Activated CD4-positive, alpha-beta memory T cell treated with anti-CD3 and anti-CD28 coated beads, Interleukin-2, amount 10 ng/mL, durations not matched to agents 7 days and 5 days (primary cell): Measurements from ENCODE around the gene TNRC18. TPM values are rescaled to one million over a fixed set of nuclear protein-coding genes. Genes with fewer than 3 reads are reported as not detected.

ENCODE experiments used
- CTCF ChIA-PET: fragments of 350-600 bp; sonication (Branson Sonifier 250); formaldehyde crosslinking; loops from one replicate; lab custom pipeline; 2021; ENCODE audit warnings: antibody characterized with exemption, inconsistent platforms; lab: Charles Lee
- POLR2A ChIA-PET: fragments of 350-600 bp; sonication (Branson Sonifier 250); formaldehyde crosslinking; loops from one replicate; lab custom pipeline; 2021; ENCODE audit warnings: antibody characterized with exemption; lab: Charles Lee
- DNase-seq: peaks from one replicate; pipeline ENCODE4 v3.0.0-alpha.2; 2020
- H3K27ac Mint-ChIP-seq: one replicate; pipeline ENCODE4 v1.8.0; 2021; ENCODE audit warnings: mild to moderate bottlenecking, mixed read lengths
- H3K27me3 Mint-ChIP-seq: one replicate; pipeline ENCODE4 v1.8.0; 2021; ENCODE audit warnings: mixed read lengths
- H3K36me3 Mint-ChIP-seq: one replicate; pipeline ENCODE4 v1.8.0; 2021; ENCODE audit warnings: low read depth, mixed read lengths
- H3K4me1 Mint-ChIP-seq: one replicate; pipeline ENCODE4 v1.8.0; 2021; ENCODE audit warnings: mixed read lengths
- H3K4me3 Mint-ChIP-seq: one replicate; pipeline ENCODE4 v1.8.0; 2021; ENCODE audit warnings: mild to moderate bottlenecking, mixed read lengths
- H3K9me3 Mint-ChIP-seq: one replicate; pipeline ENCODE4 v1.8.0; 2021; ENCODE audit warnings: mixed read lengths
- total RNA-seq, 2 experiments: library from RNA; stranded (reverse); gene quantifications; one replicate each; pipeline ENCODE4 v1.2.3, GENCODE V29; 2021

TNRC18 gene
- total RNA-seq, 2 experiments from 2014 or later = 56.5 to 57.6 TPM

DNA sequence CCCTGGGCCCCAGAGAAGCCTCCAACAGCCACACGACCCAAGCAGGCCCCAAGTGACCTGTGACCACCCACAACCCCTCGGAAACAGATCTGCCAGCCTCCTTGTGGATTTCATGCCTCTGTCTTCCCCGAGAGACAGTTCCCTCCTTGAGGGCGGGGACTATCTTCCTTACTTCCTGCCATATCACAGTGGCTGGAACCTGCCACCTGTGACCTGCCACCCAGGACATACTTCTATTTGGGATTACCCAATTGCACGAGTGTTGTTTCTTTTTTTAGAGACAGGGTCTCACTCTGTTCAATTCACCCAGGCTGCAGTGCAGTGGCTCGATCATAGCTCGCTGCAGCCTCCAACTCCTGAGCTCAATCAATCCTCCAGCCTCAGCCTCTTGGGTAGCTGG lies 25.9 kb downstream of the TNRC18 start:
- Mint-ChIP-seq H3K36me3 (peaks cover 19% of the 10 kb centered on the region), H3K27me3 (no peaks in the 10 kb centered on the region), H3K4me3 (peak overlapping the region; percentile 85), H3K27ac (peak overlapping the region; percentile 95), H3K9me3 (no peaks in the 10 kb centered on the region), H3K4me1 (peaks cover 49% of the 10 kb centered on the region)
- CTCF ChIA-PET = interaction anchor here (1.0 to 3.0 kb wide), 11 partner anchors 9 to 424 kb away, joined by 3 to 41 read pairs (median 9); partner anchors contain the start of gene RNF216
- POLR2A ChIA-PET = interaction anchor here (1.0 to 3.0 kb wide), 14 partner anchors 15 to 622 kb away, joined by 3 to 31 read pairs (median 4); partner anchors contain the start of genes AP5Z1 and TNRC18
- DNase-seq = no peak

DNA sequence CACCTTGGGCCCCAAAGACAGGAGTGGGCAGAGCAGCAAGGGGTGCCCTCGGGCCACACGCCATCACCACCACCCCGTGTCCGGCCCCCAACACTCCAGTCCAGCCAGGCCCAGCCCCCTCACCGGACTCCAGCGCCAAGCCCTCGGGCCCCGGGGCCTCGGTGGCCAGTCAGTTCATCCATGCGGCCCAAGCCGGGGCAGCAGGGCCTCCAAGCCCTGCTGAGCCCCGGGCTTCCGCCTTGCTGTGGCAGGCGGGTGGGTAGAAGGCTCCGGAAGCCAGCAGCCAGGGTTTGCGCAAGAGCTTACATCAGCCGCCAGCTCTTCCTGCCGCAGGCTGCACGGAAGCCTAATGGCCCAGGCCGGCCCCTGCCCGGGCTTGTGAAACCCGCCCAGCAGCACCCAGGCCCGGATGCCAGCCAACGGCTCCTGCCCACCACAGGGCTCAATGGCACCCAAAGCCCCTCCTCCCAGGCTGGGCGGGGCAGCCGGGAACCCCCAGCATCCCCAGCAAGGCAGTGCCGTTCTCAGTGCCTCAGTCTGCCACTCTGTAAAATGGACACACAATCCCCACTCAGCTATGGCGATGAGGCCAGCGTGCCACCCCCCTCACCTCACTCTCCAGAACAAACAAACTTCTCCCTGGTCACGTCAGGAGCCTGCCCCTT lies 26.5 kb downstream of the TNRC18 start:
- peak overlapping the region; percentile 85 for H3K4me3 Mint-ChIP-seq
- no peaks in the 10 kb centered on the region for H3K27me3 Mint-ChIP-seq
- H3K4me1 Mint-ChIP-seq = peaks cover 51% of the 10 kb centered on the region
- ChIA-PET POLR2A (interaction anchor here (0.6 to 3.0 kb wide), 23 partner anchors 9 to 622 kb away, joined by 3 to 31 read pairs (median 5); partner anchors contain the start of genes AIMP2, AP5Z1, PMS2 and RNF216), CTCF (interaction anchor here (0.6 to 3.0 kb wide), 23 partner anchors 9 to 423 kb away, joined by 3 to 41 read pairs (median 5); partner anchors contain the start of gene RNF216)
- H3K36me3 Mint-ChIP-seq = peaks cover 23% of the 10 kb centered on the region
- peak overlapping the region; percentile 95 for H3K27ac Mint-ChIP-seq
- H3K9me3 Mint-ChIP-seq = no peaks in the 10 kb centered on the region
- peak; percentile 96 for DNase-seq

DNA sequence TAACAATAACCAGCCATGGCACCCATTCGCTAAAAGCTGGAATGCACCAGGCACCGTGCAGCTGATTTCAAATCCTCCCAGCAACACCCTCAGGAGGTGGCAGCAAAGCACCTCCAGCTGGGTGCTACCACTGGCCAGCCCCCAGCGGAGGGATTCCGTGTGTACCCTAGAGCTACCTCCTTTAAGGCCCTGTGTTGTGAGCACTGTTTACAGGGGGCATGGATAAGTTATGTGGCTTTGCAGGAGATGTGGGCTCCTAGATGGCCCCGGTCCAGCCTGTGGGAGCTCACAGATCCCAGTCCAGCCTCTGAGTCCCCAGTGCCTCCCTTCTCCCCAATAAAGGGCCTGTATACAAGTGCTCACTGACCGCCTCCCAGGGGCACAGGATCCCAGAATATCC lies 27.1 kb downstream of the TNRC18 start:
- ChIA-PET CTCF (interaction anchor here (0.6 to 3.0 kb wide), 24 partner anchors 10 to 423 kb away, joined by 3 to 41 read pairs (median 5); partner anchors contain the start of gene RNF216), POLR2A (interaction anchor here (0.6 to 3.0 kb wide), 26 partner anchors 10 to 621 kb away, joined by 3 to 31 read pairs (median 4); partner anchors contain the start of genes AIMP2, AP5Z1, PMS2 and RNF216)
- Mint-ChIP-seq H3K4me3 (peak overlapping the region; percentile 85), H3K9me3 (no peaks in the 10 kb centered on the region), H3K27ac (peak overlapping the region; percentile 95), H3K4me1 (peaks cover 50% of the 10 kb centered on the region), H3K27me3 (no peaks in the 10 kb centered on the region), H3K36me3 (peaks cover 26% of the 10 kb centered on the region)
- DNase-seq = peak; percentile 76

DNA sequence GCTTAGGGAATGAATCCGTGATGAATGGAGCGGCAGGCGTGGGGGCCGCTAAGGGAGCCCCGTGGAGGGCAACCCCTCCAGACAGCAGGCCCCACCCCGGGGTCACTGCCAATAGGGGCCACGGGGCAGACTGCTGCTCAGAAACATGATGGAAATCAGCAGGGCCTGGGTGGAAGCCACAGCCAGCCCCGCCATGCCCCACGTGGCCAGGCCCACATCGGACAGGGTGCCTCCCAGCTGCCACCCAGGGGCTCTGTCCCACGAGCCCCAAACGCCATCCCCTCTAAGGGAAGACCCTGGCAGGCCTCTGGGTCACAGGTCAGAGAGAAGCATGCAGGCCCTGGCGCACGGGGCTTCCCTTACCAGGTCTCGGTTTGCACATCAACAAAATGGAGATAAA lies 28.4 kb downstream of the TNRC18 start:
- Mint-ChIP-seq H3K4me1 (peaks cover 45% of the 10 kb centered on the region), H3K36me3 (peaks cover 33% of the 10 kb centered on the region), H3K27ac (peak overlapping the region; percentile 40), H3K27me3 (no peaks in the 10 kb centered on the region), H3K4me3 (peak overlapping the region; percentile 85), H3K9me3 (no peaks in the 10 kb centered on the region)
- no peak for DNase-seq
- ChIA-PET POLR2A (interaction anchor here (1.7 to 3.0 kb wide), 2 partner anchors 11 to 27 kb away, joined by 5 to 31 read pairs; partner anchors contain the start of gene TNRC18), CTCF (interaction anchor here (0.6 to 3.0 kb wide), 2 partner anchors 99 to 265 kb away, joined by 4 to 13 read pairs; no protein-coding TSS in a partner anchor)

DNA sequence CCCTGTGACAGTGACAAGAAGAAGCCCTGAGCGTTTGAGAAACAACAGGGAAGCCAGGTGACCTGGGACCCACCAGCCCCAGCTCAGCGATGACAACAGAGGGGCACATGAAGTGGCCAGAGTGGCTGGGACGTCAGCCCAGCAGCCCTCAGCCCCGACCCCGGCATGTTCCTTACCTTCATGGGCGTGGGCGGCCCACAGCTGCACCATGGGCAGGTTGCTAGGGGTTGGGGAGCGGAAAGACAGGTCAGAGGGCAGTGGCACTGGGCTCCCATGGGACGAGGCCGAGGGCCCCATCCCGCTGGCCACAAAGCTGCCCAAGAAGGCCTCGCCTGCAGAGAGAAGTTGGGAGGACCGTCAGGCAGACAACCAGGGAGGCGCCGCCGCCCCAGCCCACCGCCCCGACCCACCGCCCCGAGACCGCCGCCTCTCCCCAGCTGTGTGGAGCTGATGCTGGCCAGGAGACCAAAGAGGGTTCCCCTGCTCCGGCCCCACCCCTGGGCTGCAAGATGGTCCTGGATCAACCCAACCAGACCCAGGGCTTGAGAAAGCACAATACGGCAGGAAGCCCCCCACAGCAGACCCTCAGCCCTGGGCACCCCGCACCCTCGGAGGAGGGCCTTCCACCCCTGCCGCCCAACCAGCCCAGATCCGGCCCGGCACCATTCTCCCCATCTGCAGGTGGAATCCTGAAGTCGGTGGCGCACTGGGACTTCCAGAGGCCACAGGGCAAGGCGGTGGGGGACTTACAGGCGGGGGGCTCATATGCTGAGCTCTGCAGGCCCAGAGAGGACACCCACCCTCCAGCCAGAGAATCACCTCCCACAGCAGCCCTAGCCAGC lies 29.1 kb downstream of the TNRC18 start:
- ChIA-PET POLR2A (no interaction called here), CTCF (no interaction called here)
- H3K9me3 Mint-ChIP-seq = no peaks in the 10 kb centered on the region
- H3K4me1 Mint-ChIP-seq = peaks cover 45% of the 10 kb centered on the region
- H3K27me3 Mint-ChIP-seq = no peaks in the 10 kb centered on the region
- H3K4me3 Mint-ChIP-seq = no peak overlapping the region
- H3K27ac Mint-ChIP-seq = no peak overlapping the region
- peaks cover 39% of the 10 kb centered on the region for H3K36me3 Mint-ChIP-seq
- DNase-seq = no peak

DNA sequence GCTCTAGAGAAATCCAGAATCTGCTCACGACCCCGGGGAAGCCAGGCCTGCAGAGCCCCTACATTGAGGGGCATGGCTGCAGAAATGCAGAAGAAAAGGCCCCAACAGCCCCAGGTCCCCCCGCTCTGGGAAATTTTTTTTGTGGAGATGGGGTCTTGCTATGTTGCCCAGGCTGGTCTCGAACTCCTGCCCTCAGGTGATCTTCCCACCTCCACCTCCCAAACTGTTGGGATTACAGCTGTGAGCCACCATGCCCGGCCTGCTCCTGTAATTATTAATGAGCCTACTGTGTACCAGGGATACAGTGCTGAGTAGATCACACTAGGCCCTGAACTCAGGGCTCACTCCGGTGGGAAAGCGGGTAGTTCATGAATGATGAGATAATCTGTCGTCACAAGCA lies 29.9 kb downstream of the TNRC18 start:
- peaks cover 43% of the 10 kb centered on the region for H3K4me1 Mint-ChIP-seq
- peaks cover 40% of the 10 kb centered on the region for H3K36me3 Mint-ChIP-seq
- H3K4me3 Mint-ChIP-seq = no peak overlapping the region
- ChIA-PET POLR2A (no interaction called here), CTCF (no interaction called here)
- no peak for DNase-seq
- H3K27me3 Mint-ChIP-seq = no peaks in the 10 kb centered on the region
- H3K9me3 Mint-ChIP-seq = no peaks in the 10 kb centered on the region
- peak overlapping the region; percentile 49 for H3K27ac Mint-ChIP-seq

DNA sequence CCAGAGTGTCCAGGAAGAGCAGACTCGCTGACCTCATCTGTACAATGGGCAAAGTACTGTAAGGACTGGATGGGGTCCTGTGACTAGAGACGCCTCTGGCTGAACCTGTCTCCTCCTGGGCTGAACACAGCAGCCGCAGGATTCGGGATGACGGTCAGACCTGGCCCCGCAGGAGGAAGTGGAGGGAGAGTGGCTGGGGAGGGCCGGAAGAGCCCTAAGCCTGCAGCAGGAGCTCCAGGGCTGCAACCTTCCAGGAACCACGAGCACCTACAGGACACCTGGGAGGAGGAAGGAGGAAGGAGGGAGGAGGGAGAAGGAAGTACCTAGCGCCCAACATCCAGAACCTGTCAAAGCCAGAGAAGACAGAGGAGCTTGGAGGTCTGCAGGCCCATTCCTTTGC lies 30.3 kb downstream of the TNRC18 start:
- Mint-ChIP-seq H3K27me3 (no peaks in the 10 kb centered on the region), H3K4me3 (no peak overlapping the region), H3K36me3 (peaks cover 40% of the 10 kb centered on the region), H3K9me3 (no peaks in the 10 kb centered on the region), H3K4me1 (peaks cover 40% of the 10 kb centered on the region), H3K27ac (no peak overlapping the region)
- DNase-seq = no peak
- ChIA-PET CTCF (no interaction called here), POLR2A (no interaction called here)

DNA sequence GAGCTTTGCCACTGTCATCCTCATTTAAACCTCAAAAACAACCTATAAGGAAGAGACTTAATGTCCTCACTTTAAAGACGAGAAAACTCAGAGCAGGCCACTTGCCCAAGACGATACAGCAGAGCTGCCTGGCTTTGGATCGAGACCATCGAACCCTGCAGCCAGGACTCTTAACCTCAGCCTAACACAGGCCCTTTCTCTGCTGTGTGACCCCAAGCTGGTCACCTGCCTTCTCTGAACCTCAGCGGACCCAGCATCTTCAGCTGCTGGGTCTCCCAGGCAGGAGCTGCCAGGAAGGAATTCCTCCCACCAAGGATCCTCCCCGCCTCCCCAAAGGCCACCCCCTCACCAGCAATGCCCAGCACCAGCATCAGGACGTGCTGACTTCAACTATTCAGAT lies 32.7 kb downstream of the TNRC18 start:
- no peak overlapping the region for H3K4me3 Mint-ChIP-seq
- peaks cover 46% of the 10 kb centered on the region for H3K36me3 Mint-ChIP-seq
- peaks cover 29% of the 10 kb centered on the region for H3K4me1 Mint-ChIP-seq
- no peak overlapping the region for H3K27ac Mint-ChIP-seq
- ChIA-PET CTCF (no interaction called here), POLR2A (interaction anchor here (1.2 kb wide), 1 partner anchor 15 kb away, joined by 3 read pairs; no protein-coding TSS in a partner anchor)
- H3K9me3 Mint-ChIP-seq = no peaks in the 10 kb centered on the region
- DNase-seq = no peak
- no peaks in the 10 kb centered on the region for H3K27me3 Mint-ChIP-seq

DNA sequence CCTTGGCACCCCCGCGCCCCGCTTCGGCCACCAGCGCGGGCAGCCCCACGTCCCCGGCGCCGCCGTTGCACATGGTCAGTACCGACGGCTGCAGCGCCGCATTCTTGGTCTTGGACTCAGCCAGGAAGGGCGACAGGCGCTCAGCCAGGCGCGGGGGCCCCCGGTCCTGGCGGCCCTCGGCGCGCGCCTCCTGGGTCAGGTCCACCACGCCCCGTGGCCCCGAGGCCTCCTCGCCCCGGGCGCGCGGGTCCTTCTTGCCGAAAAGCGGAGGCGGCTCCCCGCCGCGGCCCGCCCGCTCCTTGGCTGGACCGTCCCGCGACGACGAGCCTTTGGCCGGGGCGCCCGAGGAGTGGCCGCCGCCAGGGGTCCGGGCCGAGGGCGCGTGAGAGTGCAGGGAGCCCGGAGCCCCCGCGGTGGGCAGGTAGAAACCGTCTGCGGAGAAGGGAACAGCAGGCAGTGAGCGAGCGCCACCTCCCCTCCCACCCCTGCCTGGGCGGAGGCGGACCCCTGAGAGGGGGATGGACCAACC lies 34.7 kb downstream of the TNRC18 start:
- POLR2A ChIA-PET = no interaction called here
- DNase-seq = no peak
- no peaks in the 10 kb centered on the region for H3K27me3 Mint-ChIP-seq
- no peak overlapping the region for H3K27ac Mint-ChIP-seq
- CTCF ChIA-PET = no interaction called here
- H3K9me3 Mint-ChIP-seq = no peaks in the 10 kb centered on the region
- H3K4me3 Mint-ChIP-seq = no peak overlapping the region
- H3K36me3 Mint-ChIP-seq = peaks cover 52% of the 10 kb centered on the region
- H3K4me1 Mint-ChIP-seq = peaks cover 21% of the 10 kb centered on the region

DNA sequence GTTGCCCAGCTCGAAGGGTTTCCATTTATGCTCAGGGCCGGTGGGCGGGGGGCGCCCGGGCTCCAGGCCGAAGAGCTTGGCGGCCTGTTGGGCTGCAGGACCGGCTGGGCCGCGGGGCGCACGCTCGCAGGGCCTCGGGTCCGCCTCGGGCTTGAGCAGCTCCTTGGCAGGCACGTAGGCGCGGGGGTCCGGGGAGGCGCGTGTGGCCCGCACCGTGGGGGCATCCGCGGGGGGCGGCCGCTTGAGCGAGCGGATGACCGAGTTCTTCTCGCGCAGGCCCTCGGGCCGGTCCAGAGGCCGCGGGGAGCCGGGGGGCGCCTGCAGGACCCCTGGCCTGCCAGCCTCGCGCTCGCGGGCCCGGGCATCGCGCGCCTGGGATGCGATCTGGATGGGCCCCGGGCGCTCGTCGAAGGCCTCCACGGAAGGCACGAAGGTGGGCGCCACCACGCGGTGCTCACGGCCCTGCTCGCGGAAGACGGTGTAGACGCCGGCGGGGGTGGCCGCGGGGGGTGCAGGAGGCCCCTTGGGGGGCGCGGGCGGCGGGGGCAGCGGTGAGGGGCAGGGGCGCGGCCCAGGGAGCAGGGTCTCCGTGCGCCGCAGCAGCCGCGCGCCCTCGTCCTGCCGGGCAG lies 35.2 kb downstream of the TNRC18 start:
- H3K4me1 Mint-ChIP-seq = peaks cover 18% of the 10 kb centered on the region
- CTCF ChIA-PET = no interaction called here
- peaks cover 47% of the 10 kb centered on the region for H3K36me3 Mint-ChIP-seq
- DNase-seq = no peak
- H3K27ac Mint-ChIP-seq = no peak overlapping the region
- H3K4me3 Mint-ChIP-seq = no peak overlapping the region
- POLR2A ChIA-PET = no interaction called here
- H3K9me3 Mint-ChIP-seq = no peaks in the 10 kb centered on the region
- no peaks in the 10 kb centered on the region for H3K27me3 Mint-ChIP-seq

DNA sequence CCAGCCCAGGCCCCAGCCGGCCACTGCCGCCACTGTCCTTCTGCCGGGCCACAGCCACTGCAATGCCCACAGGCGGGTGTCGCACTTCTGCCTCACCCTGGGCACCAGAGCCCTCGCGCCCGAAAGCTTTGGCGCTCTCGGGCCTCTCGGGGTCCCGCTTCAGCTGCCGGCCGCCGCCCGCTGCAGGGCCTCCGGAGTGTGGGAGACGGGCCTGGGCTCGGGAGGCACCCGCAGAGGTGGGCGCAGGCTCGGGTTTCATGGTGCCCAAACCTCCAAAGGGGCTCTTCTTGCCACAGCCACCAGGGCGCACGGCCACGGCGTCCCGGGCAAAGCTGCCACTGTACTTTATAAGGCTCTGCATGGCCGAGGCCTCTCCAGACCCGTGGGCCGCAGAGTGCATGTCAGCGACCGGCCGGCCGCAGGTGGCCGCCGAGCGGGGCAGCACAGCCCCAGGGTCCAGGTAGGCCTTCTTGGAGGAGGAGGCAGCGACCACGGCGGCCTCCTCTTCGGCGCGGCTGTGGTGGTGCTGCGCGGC lies 35.9 kb downstream of the TNRC18 start:
- H3K9me3 Mint-ChIP-seq = no peaks in the 10 kb centered on the region
- DNase-seq = no peak
- H3K4me1 Mint-ChIP-seq = peaks cover 16% of the 10 kb centered on the region
- H3K27me3 Mint-ChIP-seq = no peaks in the 10 kb centered on the region
- H3K36me3 Mint-ChIP-seq = peaks cover 41% of the 10 kb centered on the region
- no peak overlapping the region for H3K4me3 Mint-ChIP-seq
- no peak overlapping the region for H3K27ac Mint-ChIP-seq
- CTCF ChIA-PET = no interaction called here
- POLR2A ChIA-PET = no interaction called here

DNA sequence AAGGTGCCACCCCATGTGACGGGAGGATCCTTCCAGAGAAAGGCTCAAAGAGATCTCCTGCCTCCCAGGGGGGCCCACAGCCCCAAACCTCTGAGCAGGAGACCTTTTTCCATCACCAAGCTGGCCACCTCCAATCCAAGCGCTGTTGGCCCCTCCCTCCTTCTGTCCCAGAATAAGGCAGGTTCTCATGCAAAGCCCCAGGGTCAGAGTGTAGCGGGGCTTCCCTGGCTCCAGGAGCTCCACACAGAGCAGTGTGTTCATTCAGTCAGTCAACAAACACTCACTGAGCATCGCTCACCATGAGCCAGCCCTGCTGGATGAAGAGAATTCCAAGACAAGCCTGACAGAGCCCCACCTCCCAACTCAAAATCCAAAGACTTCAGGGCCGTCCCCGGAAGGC lies 39.0 kb downstream of the TNRC18 start:
- H3K4me3 Mint-ChIP-seq = no peak overlapping the region
- CTCF ChIA-PET = interaction anchor here (0.7 to 1.4 kb wide), 2 partner anchors 12 to 73 kb away, joined by 3 to 4 read pairs; no protein-coding TSS in a partner anchor

More for the DNA sequence above, 39.0 kb downstream of the TNRC18 start:
- peaks cover 25% of the 10 kb centered on the region for H3K36me3 Mint-ChIP-seq
- H3K4me1 Mint-ChIP-seq = peaks cover 17% of the 10 kb centered on the region
- no peaks in the 10 kb centered on the region for H3K27me3 Mint-ChIP-seq
- no peak for DNase-seq
- POLR2A ChIA-PET = interaction anchor here (1.0 kb wide), 1 partner anchor 12 kb away, joined by 3 read pairs; no protein-coding TSS in a partner anchor
- no peak overlapping the region for H3K27ac Mint-ChIP-seq
- no peaks in the 10 kb centered on the region for H3K9me3 Mint-ChIP-seq
